Measurements from ENCODE around the gene LY6G5B.

Gene LY6G5B

GRCh38 chr6:31718265-31718664, 48.5 kb downstream of the LY6G5B start:
- Histone ChIP-seq H3K4me1 (ENCODE audit: control insufficient read depth, insufficient read depth, low read length) (peaks cover 42% of the 10 kb centered on the region), H3K36me3 (ENCODE audit: control insufficient read depth, insufficient read depth, low read length) (no peaks in the 10 kb centered on the region), H3K27me3 (ENCODE audit: control insufficient read depth, insufficient read depth, low read length) (no peaks in the 10 kb centered on the region), H3K9me3 (ENCODE audit: control insufficient read depth, low read length) (no peaks in the 10 kb centered on the region), H3K9ac (ENCODE audit: low read length) (no peak overlapping the region), H3K4me3 (ENCODE audit: low read length) (no peak overlapping the region)

GRCh38 chr6:31719001-31719400, 49.2 kb downstream of the LY6G5B start:
- Histone ChIP-seq H3K4me3 (ENCODE audit: low read length) (no peak overlapping the region), H3K4me1 (ENCODE audit: control insufficient read depth, insufficient read depth, low read length) (peaks cover 40% of the 10 kb centered on the region), H3K9me3 (ENCODE audit: control insufficient read depth, low read length) (no peaks in the 10 kb centered on the region)

GRCh38 chr6:31720196-31720770, 50.5 kb downstream of the LY6G5B start:
- no peaks in the 10 kb centered on the region for H3K36me3 ChIP-seq (ENCODE audit: control insufficient read depth, insufficient read depth, low read length)
- peaks cover 35% of the 10 kb centered on the region for H3K4me1 ChIP-seq (ENCODE audit: control insufficient read depth, insufficient read depth, low read length)
- no peak overlapping the region for H3K4me3 ChIP-seq (ENCODE audit: low read length)

More at GRCh38 chr6:31719001-31719400, 49.2 kb downstream of the LY6G5B start:
- H3K27me3 ChIP-seq (ENCODE audit: control insufficient read depth, insufficient read depth, low read length): no peaks in the 10 kb centered on the region
- H3K36me3 ChIP-seq (ENCODE audit: control insufficient read depth, insufficient read depth, low read length): no peaks in the 10 kb centered on the region
- H3K9ac ChIP-seq (ENCODE audit: low read length): no peak overlapping the region

GRCh38 chr6:31721351-31722020, 51.7 kb downstream of the LY6G5B start, which contains the start of gene LY6G6C:
Gene LY6G6C (minus strand): TSS chr6:31721746. CDS start chr6:31721679, 67 bp downstream.
- H3K4me3 ChIP-seq (ENCODE audit: low read length): no peak within 1 kb of the TSS
- no peaks in the 10 kb centered on the region for H3K27me3 ChIP-seq (ENCODE audit: control insufficient read depth, insufficient read depth, low read length)
- no peak within 1 kb of the TSS for H3K9ac ChIP-seq (ENCODE audit: low read length)
- peaks cover 35% of the 10 kb centered on the region for H3K4me1 ChIP-seq (ENCODE audit: control insufficient read depth, insufficient read depth, low read length)
- H3K36me3 ChIP-seq (ENCODE audit: control insufficient read depth, insufficient read depth, low read length): no peaks in the 10 kb centered on the region
- no peaks in the 10 kb centered on the region for H3K9me3 ChIP-seq (ENCODE audit: control insufficient read depth, low read length)

More at GRCh38 chr6:31720196-31720770, 50.5 kb downstream of the LY6G5B start:
- no peak overlapping the region for H3K9ac ChIP-seq (ENCODE audit: low read length)
- H3K9me3 ChIP-seq (ENCODE audit: control insufficient read depth, low read length): no peaks in the 10 kb centered on the region
- H3K27me3 ChIP-seq (ENCODE audit: control insufficient read depth, insufficient read depth, low read length): no peaks in the 10 kb centered on the region

- Histone ChIP-seq H3K36me3 (ENCODE audit: control insufficient read depth, insufficient read depth, low read length) (peaks cover 3% of the 10 kb centered on the region), H3K9me3 (ENCODE audit: control insufficient read depth, low read length) (no peaks in the 10 kb centered on the region), H3K4me1 (ENCODE audit: control insufficient read depth, insufficient read depth, low read length) (peaks cover 40% of the 10 kb centered on the region), H3K4me3 (ENCODE audit: low read length) (no peak overlapping the region), H3K9ac (ENCODE audit: low read length) (no peak overlapping the region), H3K27me3 (ENCODE audit: control insufficient read depth, insufficient read depth, low read length) (no peaks in the 10 kb centered on the region)
Observed at GRCh38 chr6:31722173-31722572, 52.4 kb downstream of the LY6G5B start.
